ENCODE data around the gene VARS1. TPM values are rescaled to one million over a fixed set of nuclear protein-coding genes. Genes with fewer than 3 reads are reported as not detected.
A peak's percentile ranks its signal among the peaks of the same experiment; 100 is the strongest.
"Not testable (repeated sequence)": the region's sequence is repeated elsewhere in the genome, so short reads cannot be mapped to it uniquely, and the experiment has no call there.

VARS1 gene
- total and polyA plus RNA-seq, 2 experiments from 2014 or later: 71.2 to 137 TPM

DNA sequence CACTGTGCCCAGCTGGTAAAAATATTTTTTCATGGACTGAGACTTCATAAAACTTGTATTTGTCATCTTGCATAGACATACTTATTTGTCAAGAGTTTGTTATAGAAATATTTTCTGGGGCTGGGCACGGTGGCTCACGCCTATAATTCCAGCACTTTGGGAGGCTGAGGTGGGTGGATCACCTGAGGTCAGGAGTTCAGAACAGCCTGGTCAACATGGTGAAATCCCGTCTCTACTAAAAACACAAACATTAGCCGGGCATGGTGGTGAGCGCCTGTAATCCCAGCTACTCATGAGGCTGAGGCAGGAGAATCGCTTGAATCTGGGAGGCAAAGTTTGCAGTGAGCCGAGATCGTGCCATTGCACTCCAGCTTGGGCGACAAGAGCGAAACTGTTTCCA, 13.0 kb upstream of the VARS1 start:
- H3K27ac ChIP-seq (ENCODE audit: low read depth); DNase-seq (ENCODE audit: low spot score); H3K36me3 ChIP-seq (ENCODE audit: insufficient read depth); H3K4me2 ChIP-seq; ATAC-seq; H2AFZ ChIP-seq; H3K27me3 ChIP-seq (ENCODE audit: insufficient read depth); H3K4me1 Mint-ChIP-seq; H3K9me2 ChIP-seq (ENCODE audit: insufficient read depth); H3K9me3 Mint-ChIP-seq; H3K36me3 Mint-ChIP-seq (ENCODE audit: low read depth); H3K4me3 Mint-ChIP-seq; H3K27ac Mint-ChIP-seq; H4K20me1 ChIP-seq (replicated peaks; ENCODE audit: insufficient read depth); H3K4me3 ChIP-seq: not testable (repeated sequence)
- H3F3A ChIP-seq (replicated peaks; ENCODE audit: low read depth): peaks cover 15% of the 10 kb centered on the region; the same call in 1 of the 2 replicates
- H3K79me2 ChIP-seq (replicated peaks; ENCODE audit: insufficient read depth): peaks cover 27% of the 10 kb centered on the region
- H3K27me3 Mint-ChIP-seq (ENCODE audit: insufficient read depth, low read depth, poor library complexity): peaks cover 13% of the 10 kb centered on the region
- H3K4me1 ChIP-seq (ENCODE audit: insufficient read depth): peaks cover 12% of the 10 kb centered on the region

GRCh38 chr6:31806470-31807272, 11.1 kb upstream of the VARS1 start, which contains the start of gene LSM2:
TSS of gene LSM2 (minus strand) at chr6:31806966. CDS start at chr6:31806757, 209 bp downstream.
- Histone ChIP-seq H3F3A (replicated peaks; ENCODE audit: low read depth) (peaks cover 15% of the 10 kb centered on the region), H3K36me3 (ENCODE audit: insufficient read depth) (no peaks in the 10 kb centered on the region; the same call in 1 of the 2 replicates), H4K20me1 (replicated peaks; ENCODE audit: insufficient read depth) (no peaks in the 10 kb centered on the region), H3K9me2 (ENCODE audit: insufficient read depth) (no peaks in the 10 kb centered on the region), H3K4me1 (ENCODE audit: insufficient read depth) (peaks cover 7% of the 10 kb centered on the region; the same call in 1 of the 2 replicates), H2AFZ (peak within 1 kb of the TSS; percentile 96), H3K79me2 (replicated peaks; ENCODE audit: insufficient read depth) (peaks cover 35% of the 10 kb centered on the region), H3K27ac (ENCODE audit: low read depth) (peak within 1 kb of the TSS; percentile 97), H3K4me2 (peak within 1 kb of the TSS; percentile 97), H3K4me3 (peak within 1 kb of the TSS; percentile 96), H3K27me3 (ENCODE audit: insufficient read depth) (no peaks in the 10 kb centered on the region)
- DNase-seq (ENCODE audit: low spot score) (peak; percentile 98), ATAC-seq (peak; percentile 93)
- H3K4me3 Mint-ChIP-seq: peak within 1 kb of the TSS; percentile 93
- H3K27ac Mint-ChIP-seq: peak within 1 kb of the TSS; percentile 93
- H3K27me3 Mint-ChIP-seq (ENCODE audit: insufficient read depth, low read depth, poor library complexity): peaks cover 9% of the 10 kb centered on the region
- no peaks in the 10 kb centered on the region for H3K9me3 Mint-ChIP-seq
- peaks cover 4% of the 10 kb centered on the region; the same call in 1 of the 3 replicates for H3K4me1 Mint-ChIP-seq
- peaks cover 21% of the 10 kb centered on the region for H3K36me3 Mint-ChIP-seq (ENCODE audit: low read depth)
- TF ChIP-seq ZNF331 (CRISPR knock-in tag; IDR thresholded peaks at IDR 0.05; ENCODE audit: low read depth) (no peak), ZNF114 (CRISPR knock-in tag; IDR thresholded peaks at IDR 0.05) (no peak), EZH2phosphoT487 (IDR thresholded peaks at IDR 0.05; ENCODE audit: unreplicated experiment) (no peak), CREB1 (CRISPR knock-in tag; IDR thresholded peaks at IDR 0.05; ENCODE audit: low read depth) (peak; percentile 96), EZH2 (IDR thresholded peaks at IDR 0.05; ENCODE audit: low read depth, unreplicated experiment) (no peak), ZNF462 (CRISPR knock-in tag; IDR thresholded peaks at IDR 0.05) (no peak), STAT1 (IDR thresholded peaks at IDR 0.05; ENCODE audit: unreplicated experiment) (no peak), JUNB (IDR thresholded peaks at IDR 0.05; ENCODE audit: unreplicated experiment) (no peak)
- TF ChIP-seq, protein P1, sequence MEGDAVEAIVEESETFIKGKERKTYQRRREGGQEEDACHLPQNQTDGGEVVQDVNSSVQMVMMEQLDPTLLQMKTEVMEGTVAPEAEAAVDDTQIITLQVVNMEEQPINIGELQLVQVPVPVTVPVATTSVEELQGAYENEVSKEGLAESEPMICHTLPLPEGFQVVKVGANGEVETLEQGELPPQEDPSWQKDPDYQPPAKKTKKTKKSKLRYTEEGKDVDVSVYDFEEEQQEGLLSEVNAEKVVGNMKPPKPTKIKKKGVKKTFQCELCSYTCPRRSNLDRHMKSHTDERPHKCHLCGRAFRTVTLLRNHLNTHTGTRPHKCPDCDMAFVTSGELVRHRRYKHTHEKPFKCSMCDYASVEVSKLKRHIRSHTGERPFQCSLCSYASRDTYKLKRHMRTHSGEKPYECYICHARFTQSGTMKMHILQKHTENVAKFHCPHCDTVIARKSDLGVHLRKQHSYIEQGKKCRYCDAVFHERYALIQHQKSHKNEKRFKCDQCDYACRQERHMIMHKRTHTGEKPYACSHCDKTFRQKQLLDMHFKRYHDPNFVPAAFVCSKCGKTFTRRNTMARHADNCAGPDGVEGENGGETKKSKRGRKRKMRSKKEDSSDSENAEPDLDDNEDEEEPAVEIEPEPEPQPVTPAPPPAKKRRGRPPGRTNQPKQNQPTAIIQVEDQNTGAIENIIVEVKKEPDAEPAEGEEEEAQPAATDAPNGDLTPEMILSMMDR (conservative IDR thresholded peaks at IDR 0.05; ENCODE audit: low read depth in 2 of 2): peak; percentile 30 to 45

All from GM23338 (cell line).